Lung microvascular endothelial cell (primary cell): ENCODE results near the gene TFEB. TPM values are rescaled to one million over a fixed set of nuclear protein-coding genes. Genes with fewer than 3 reads are reported as not detected.

Source experiments
- DNase-seq, 2 donors: peaks; one replicate each; pipeline versions ENCODE4 v3.0.0 to v3.0.0-alpha.2; 2010; ENCODE audit warnings: low read depth in 2 of 2
- total RNA-seq: library from RNA; depleted of rRNA; stranded (reverse); fragments of >200 nt; gene quantifications from 2 replicates; pipeline ENCODE4 v1.2.1, GENCODE V29; 2014

Gene TFEB
- total RNA-seq, 1 donor from 2014 or later, result 6.0 TPM

DNA sequence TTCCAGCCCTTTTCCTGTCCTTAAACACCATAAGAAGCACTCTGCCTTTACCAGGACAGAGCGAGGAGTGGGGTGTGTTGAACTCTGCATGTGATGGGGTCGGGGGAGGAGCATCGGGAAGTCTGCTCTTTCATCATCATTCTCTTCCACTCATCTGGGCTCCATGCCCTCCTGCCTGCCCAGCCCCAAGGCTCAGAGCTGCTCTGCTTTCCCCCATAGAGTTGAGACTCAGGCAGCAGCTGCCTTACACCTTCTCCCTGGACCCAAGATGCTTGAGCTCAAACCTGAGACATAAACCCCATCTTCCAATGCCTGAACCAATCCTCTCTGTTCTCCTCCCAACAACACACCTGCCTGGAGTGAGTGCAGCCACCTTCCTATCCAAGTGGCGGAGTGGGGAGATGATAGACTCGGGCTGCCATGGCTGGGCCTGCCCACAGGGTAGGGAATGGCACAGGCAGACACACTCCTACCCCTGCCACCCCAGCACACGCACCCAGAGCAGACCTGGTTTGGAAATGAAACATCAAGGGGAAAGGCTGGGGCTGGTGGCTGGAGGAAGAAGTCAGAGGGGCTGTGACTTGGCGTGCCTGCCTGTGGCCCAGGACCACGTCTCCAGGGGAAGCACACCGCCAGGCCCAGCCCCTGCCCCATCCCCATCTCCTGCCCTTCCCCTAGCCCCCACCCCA is 28.4 kb downstream of the TFEB start:
- DNase-seq, result peak; percentile 6 to 13

GRCh38 chr6:41705996-41706835 is 29.2 kb downstream of the TFEB start:
- peak; percentile 62 to 79 for DNase-seq

DNA sequence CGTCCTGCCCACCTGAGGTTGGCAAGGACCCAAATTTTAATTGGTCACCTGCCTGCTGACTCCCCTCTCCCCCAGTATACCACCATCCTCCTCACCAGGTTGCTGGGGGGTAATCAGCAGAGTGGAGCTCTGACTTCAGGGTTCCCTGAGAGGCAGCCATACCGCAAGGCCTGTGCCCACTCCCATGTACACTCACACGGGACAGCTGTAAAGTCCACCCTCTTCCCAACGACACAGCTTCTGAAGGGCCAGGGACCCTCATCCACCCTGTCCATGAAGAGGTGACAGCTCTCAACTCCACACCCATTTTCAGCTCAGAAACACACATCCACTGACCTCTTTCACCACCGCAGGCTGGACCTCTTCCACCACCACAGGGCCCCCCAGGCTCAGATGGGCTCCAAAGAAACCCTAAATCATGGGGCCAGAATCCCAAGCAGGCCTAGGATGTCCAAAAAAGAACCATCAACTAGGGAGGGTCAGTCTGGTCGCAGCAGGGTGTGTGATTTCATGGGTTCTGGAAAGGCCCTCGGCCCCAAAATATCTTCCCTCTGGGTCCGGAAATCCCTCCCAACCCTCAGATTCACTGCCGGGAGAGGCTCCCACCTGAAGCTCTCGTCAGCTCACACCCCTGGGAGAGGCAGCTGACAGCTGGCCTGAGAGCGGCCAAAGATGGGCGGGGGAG is 30.0 kb downstream of the TFEB start:
- DNase-seq, result no peak

GRCh38 chr6:41704656-41705310 is 30.6 kb downstream of the TFEB start:
- no peak for DNase-seq

DNA sequence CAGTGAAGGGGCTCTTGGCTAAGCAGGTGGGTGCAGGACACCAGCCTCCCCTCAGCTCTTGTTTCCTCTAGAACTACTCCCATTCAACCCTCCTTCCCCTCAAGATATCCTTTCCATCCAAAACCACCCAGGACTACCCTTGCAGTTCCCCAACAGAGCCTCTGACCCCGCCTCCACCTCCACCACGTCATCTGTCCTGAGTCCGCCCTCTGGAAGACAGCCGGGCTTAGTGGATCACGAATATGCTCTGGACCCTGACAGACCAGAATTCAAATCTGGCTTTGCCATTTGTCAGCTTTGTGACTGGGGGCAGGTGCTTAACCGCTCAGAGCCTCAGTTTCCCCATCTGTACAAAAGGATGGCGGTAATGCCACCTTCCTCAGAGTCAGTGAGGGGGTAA is 31.4 kb downstream of the TFEB start:
- no peak for DNase-seq

DNA sequence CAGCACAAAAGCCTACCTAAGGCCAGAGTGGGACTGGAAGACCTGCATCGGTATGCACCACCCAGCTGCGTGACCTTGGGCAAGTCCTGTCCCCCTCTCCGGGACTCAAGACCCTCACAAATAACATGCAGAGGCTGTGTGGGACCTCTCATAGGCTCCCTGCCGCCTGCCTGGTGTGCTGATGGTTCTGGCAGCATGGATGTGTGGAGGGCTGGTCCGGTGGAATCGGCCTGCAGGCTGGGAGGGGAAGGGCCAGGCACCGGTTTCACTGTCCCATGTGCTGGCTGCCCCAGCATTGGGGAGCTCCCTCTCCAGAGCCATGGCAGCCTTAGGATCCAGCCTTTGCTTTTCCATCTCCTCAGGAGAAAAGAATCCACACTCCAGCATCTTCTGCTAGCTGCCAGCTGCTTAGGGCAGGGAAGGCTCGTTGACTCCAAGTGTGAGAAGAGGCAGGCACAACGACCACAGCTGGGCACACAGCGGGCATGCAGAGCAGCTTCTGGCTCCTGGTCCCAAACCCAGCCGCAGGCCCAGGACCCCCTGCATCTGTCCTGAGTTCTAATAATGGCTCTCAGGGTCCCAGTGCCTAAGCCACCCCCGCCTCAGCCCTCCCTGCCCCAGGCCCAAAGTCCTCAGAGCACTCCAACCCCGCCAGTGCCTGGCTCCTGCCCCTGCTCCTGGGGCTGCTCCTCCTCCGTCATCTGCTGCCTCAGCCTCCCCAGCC is 32.5 kb downstream of the TFEB start:
- DNase-seq, result no peak

- no peak for DNase-seq
Measured at GRCh38 chr6:41702089-41702745, 33.2 kb downstream of the TFEB start.

DNA sequence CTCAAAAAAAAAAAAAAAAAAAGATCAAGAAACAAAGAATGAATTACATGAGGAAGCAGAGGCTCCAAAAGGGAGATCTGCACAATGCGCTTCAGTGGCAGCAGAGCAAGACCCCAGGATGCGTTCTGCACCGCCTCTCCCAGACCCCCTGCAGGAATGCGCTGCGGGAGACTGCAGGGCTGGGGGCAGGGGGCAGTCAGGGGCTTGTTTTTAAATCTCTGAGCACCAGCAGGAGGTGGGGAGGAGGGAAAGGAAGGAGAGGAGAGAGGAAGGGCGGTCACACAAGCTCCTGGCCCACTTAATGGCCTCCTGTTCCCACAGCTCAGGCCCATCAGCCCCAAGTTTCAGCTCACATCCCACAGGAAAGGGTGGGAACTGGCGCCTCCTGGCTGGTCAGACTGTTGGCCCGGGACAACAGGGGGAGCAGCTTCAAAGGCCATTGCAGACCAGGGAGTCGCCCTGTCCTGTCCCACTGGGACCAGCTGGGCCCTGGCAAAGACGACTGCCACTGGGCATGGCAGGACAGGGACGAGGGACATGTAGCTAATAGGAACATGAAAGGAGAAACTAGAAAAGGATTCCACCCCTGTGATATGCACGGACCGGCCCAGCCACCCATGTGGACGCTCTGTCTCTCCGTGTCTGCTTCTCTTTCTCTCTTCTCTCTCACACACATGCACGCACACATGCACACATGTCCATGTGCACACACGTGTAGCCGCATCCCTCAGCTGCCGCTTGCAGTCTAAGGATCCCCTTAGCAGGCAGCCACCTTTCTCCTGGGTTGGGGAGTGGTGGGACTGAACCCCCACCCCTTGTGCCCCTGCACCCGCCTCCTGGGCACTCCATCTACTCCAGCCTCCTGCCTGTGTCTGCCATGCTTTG is 34.7 kb downstream of the TFEB start:
- DNase-seq, result peak; percentile 50 to 59

- DNase-seq, result no peak
Measured at GRCh38 chr6:41699063-41699462, 36.3 kb downstream of the TFEB start.

DNA sequence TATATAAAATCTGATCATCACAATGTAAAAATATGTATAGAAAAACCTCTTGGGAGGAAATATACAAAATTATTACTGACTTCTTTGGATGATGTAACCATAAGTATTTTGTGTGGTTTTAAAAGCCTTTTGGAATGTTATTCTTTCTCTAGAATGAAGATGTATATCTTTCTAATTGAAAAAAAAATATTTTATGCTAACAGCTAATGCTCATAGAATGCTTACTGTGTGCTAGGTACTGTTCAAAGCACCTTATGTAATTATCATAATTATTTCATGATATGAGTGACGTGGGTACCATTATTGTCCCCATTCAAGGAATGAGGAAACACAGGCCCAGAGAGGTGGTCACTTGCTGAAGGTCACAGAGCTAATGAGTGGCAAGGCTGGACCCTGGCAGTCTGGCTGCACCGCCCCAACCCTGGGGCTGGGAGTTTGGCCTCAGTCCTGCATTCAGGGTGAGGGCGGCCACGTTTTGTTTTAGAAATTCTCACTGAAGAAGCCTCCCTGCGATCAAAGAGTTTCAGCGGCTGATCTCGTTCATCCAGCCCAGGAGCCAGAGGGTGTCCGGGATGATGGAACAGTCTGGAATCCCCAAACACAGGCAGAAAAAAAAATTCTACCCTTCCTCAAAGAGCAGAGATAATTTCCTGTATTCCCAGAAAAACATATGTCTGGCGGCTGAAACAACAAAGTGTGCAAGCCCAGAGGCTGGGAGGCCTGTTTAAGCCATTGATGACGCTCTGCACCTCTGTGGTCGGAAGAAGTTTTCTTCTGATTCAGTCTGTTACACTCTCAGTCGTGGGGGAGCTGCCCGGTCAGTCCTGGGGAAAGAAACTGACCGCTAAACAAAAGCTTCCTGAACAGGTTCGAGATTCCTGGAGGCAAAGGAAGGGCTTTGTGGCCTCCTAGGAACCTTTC is 37.3 kb downstream of the TFEB start:
- DNase-seq, result peak; percentile 77 to 92

DNA sequence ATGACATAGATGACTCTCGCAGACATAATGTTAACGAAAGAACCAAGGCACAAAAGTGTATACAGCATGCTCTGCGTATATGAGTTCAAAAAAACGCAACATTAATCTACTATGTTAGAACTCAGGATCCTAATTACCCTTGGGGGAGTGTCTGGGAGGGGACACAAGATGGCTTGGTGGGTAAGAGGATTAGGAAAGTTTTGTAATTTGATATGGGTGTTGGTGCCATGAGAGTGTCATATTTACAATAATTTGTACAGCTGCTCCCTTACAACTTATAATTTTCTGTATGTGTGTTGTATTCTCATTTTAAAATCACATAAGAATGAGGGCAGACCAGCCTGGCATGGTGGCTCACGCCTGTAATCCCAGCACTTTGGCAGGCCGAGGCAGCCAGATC is 38.6 kb downstream of the TFEB start:
- no peak for DNase-seq

DNA sequence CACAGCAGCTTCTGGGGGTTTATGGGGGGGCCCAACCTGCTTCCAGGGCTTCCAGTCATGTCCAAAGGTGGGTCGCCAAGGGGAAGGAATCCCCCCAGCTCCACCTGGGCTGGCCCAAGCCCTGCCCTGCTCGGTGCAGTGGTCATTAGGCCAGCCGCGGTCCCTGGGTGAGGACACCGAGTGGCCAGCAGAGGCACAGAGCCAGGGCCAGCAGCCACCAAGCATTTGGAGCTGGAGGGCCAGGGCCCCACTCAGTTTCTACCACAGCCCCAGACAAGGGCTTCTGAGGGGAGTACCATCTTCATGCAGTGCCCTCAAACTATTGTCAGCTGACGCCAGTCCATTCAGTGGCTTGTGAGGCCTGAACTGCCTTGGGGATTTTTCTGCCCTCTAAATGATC is 39.6 kb downstream of the TFEB start:
- no peak for DNase-seq

DNA sequence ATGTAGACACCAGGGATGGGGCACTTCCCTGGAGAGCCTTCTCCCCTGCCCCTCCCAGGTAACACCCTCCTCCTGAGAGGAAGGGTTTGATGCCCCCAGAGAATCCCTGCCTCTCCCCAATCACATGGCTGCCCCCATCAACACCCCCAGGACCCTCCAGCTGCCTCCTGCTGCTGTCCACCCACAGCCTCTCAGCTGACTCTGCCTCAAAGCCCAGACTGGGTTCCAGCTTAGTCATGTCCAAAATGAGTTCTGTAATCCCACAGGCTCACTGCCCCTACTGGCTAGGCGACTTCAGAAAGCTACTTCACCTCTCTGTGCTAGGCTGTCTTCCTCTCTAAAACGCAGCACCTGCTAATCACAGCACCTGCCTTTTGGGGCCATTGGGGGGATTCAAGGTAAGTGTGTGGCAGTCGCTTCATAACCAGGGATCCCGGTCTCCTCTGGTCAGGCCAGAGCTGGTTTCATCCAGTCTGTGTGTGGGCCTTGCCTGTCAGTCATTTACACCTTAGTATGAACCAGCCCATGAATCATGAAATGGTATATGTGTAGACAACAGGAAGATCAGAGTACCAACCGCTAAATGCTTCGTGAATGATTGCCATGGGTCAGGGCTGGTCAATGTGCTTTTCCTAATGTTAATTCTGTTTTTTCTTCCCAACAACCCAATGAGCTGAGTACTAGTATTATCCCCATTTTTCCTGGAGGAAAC is 40.4 kb downstream of the TFEB start:
- no peak for DNase-seq

GRCh38 chr6:41693281-41694240 is 41.8 kb downstream of the TFEB start:
- no peak for DNase-seq

DNA sequence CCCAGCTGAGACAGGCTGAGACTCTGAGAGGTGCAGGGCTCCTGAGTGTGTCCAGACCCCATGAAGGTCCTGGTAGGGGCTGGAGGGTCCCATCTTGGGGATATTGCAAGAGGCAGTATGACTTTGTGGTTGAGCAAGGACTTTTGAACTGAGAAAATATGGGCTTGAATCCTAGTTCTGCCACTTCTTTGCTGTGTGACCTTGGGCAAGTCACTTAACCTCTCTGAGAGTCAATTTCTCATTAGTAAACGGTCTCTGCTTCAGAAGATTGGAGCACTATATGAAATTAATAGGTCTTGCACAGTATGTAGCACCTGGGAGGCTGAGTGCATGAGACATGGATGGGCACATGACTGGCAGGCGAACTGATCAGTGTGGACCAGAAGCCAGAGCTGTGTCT is 42.7 kb downstream of the TFEB start:
- DNase-seq, result no peak

- no peak for DNase-seq
Measured at GRCh38 chr6:41692080-41692675, 43.2 kb downstream of the TFEB start.
